ENCODE results near the gene SLC38A4.
"Not testable (repeated sequence)": the region's sequence is repeated elsewhere in the genome, so short reads cannot be mapped to it uniquely, and the experiment has no call there.

Gene SLC38A4, protein sequence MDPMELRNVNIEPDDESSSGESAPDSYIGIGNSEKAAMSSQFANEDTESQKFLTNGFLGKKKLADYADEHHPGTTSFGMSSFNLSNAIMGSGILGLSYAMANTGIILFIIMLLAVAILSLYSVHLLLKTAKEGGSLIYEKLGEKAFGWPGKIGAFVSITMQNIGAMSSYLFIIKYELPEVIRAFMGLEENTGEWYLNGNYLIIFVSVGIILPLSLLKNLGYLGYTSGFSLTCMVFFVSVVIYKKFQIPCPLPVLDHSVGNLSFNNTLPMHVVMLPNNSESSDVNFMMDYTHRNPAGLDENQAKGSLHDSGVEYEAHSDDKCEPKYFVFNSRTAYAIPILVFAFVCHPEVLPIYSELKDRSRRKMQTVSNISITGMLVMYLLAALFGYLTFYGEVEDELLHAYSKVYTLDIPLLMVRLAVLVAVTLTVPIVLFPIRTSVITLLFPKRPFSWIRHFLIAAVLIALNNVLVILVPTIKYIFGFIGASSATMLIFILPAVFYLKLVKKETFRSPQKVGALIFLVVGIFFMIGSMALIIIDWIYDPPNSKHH

DNA sequence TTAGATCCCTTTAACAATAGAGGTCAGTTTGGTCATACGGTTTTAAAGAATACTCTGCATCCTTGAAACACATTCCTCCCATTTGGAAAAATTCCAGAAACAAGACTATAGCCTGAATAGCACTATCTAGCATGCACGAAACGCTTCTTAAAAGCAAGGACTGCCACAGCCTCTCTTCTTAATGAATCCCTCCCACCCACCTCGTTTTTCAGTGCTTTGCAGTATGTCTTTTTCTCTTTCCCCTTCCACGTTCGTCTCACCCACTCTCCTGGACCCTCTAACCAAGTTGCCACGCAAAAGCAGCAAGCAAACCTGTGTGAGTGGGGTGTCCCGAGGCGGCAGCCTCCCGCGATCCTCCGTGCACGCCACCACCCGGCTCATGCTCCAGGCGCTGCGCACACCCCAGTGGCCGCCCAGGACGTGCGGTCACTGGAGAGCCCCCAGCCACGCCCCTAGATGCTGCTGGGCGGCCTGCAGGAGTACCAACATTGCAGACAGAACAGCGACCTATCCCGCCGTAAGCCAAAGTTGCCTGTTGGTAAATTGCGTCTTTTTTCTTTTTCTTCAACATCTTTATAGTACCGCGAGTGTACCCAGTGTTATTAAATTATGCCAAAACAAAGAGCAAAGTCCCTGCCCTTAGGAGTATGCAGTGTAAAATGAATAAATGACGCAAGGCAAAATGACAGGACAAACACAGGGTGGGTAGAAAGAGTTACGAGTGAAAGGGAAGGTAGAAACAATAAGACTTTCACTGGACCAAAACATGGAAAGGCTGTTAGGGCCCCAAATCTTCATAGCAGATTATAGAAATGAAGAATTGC lies at the start of gene SLC38A4:
SLC38A4 (minus strand) TSS at position 407 of the 824 bp plus-strand sequence. CDS start 32,926 bp downstream, outside the sequence.
- DNase-seq: no peak

DNA sequence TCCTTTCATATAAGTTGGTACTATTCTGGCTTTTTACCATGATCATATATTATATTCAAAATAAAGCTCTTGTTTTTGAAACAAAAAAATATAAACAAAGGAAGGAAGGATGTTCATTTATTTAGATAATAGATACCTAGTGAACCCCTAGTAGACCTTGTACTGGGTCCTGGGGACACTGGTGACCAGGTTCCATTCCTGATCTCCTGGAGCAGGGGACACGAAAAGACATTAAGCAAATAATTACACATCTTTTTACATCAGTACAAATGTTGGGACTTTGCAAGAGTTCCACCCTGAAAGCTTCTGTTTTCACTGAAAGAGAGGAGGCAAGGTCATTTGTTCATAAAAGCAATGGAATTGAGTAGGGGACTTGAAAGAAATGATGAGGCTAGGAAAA lies 49.3 kb upstream of the SLC38A4 start:
- DNase-seq: no peak

DNA sequence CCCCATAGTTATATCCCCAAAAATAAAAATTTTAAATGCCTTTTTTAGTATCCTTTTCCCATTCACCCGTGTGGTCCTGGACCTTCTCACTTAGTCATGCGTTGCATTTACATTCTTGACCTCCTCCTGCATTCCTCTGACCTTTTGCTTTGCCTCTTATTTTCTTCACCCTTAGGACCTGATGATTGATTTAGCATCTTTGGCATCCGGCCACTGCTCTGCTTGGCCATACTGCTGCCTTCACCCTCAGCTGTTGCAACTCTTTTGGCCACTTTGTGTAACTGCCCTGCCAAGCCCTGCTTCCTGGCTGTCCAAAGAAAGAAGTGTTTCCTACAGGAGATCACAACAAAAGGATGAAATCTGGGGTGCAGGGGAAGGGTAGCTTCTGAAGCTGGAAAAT lies 48.8 kb upstream of the SLC38A4 start:
- DNase-seq: no peak

DNA sequence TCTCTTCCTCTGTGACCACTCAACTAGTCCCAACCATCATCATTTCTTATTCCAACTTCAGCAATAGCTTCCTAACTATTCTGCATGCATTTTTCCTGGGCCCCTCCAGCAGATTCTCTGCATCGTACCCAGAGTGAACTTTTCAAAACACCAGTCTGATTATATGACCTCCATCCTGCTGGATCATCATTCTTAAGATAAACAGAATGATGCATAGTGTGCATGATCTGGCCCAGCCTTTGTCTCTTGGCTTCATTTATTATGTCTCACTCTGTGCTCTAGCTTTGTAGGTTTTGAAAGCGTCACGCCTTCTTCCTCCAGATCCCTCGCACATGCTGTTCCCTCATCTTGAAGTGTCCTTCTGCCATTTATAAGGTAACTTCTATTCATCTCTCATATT lies 46.3 kb upstream of the SLC38A4 start:
- no peak for DNase-seq

DNA sequence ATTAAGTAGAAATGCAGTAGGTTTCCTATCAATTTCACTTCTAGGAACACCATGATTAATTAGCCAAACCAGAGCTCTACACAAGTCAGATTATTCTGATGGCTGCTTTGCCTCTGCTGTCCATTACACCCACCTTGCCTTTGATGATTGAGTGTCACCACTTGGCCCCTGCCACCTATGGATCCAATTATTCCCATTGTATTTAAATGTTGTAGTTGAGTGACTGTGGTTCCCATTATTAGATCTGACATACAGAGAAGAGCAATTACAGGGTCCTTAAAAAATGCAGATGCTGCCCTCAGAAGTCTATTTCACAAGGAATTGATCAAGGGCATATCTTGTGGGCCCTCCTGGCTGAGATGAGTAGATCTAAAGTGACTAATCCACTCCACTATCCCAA lies 39.5 kb upstream of the SLC38A4 start:
- DNase-seq: no peak

DNA sequence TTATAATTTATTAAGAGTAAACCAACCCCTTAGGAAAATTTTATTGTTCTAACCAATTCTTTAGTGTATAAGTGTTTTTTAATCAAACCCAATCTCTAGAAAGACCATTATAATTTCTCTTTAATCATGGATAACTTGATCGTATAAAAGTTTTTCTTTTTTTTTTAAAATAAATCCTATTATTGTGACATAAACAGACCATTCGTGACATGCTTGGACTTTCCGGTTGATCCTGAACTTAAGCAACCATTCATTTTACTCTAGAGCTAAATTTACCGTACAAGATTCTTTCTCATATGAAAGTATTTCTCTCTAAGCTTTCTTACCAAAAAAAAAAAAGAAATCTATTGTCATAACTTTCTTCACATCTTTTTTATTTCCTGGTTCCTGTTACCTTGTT lies 32.6 kb upstream of the SLC38A4 start:
- no peak for DNase-seq

DNA sequence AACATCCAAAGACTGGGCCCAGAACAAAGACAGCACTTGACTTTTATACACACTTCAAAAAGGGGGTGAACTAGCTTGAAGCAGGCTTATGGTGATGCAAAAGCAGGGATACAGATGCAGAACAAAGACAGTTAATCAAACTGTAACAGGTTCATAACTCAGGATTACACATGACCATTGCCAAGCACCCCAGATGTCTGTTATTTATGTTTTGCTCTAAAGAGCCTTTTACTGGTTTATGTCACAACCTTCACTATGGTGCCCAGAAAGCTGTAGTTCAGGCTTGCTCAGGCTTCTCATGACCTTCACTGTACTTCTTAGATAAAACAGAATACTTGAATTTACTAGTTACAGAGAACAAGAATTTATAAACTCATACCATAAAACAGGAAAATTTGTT lies 31.7 kb upstream of the SLC38A4 start:
- DNase-seq: no peak

DNA sequence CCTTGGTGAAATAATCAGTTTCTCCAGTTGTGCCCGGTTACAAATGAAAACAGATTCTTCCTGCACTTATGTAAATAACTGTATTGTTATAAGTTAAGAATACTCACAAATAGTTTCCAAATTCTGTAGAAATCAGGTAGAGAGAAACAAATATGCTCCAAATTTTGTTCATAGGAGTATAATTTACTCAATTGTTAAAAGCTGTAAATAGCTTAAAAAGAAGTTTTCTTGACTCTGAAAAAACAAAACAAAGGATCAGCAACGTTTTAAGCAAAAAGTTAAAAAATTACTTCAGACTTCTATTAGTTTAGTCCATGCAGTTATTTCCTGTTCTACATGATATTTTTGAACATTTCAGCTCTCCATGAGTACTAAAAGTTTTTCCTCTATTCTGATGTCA lies 30.0 kb upstream of the SLC38A4 start:
- no peak for DNase-seq

DNA sequence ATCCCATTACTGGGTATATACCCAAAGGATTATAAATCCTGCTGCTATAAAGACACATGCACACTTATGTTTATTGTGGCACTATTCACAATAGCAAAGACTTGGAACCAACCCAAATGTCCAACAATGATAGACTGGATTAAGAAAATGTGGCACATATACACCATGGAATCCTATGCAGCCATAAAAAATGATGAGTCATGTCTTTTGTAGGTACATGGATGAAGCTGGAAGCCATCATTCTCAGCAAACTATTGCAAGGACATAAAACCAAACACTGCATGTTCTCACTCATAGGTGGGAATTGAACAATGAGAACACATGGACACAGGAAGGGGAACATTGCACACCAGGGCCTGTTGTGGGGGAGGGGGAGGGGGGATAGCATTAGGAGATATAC lies 28.4 kb upstream of the SLC38A4 start:
- not testable (repeated sequence) for DNase-seq

DNA sequence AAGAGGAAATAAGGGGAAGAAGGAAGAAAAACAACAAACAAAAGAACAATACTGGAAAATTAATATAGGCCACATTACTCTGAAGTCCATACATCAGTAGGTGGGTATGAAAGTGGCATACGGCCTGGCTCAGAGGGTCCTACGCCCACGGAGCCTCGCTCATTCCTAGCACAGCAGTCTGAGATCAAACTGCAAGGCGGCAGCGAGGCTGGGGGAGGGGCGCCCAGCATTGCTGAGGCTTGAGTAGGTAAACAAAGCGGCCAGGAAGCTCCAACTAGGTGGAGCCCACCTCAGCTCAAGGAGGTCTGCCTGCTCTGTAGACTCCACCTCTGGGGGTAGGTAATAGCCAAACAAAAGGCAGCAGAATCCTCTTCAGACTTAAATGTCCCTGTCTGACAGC lies 23.0 kb upstream of the SLC38A4 start:
- DNase-seq: not testable (repeated sequence)

DNA sequence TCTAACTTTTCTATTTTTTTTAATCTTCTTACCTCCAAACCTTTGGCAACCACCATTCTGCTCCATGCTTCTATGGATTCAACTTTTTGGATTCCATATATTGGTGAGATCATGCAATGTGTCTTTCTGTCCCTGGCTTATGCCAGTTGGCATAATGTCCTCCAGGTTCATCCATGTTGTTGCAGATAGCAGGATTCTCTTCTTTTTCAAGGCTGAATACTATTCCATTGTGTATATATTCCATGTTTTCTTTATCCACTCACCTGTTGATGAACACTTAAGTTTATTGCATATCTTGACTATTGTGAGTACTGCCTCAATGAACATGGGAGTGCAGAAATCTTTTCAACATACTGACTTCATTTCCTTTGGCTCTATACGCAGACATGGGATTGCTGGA lies 21.2 kb upstream of the SLC38A4 start:
- no peak for DNase-seq

DNA sequence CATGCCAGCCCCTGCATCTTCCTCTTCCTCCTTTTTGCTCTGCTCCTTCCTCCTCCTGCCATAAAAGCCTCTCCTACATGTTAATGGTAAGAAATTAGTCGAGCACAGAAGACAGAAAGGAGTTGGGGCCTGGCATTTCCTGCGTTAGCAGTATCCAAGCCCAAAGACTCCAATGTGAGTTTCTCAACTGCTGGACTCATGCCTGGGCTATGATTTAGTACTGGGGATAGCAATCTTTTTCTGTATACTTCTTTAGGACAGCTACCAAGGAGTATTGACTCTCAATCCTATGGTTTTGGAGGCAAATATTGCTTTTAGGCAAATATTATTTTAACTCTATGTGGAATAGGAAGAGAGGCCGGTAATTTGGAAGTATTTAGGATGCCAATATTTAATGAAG lies 18.0 kb upstream of the SLC38A4 start:
- DNase-seq: no peak

DNA sequence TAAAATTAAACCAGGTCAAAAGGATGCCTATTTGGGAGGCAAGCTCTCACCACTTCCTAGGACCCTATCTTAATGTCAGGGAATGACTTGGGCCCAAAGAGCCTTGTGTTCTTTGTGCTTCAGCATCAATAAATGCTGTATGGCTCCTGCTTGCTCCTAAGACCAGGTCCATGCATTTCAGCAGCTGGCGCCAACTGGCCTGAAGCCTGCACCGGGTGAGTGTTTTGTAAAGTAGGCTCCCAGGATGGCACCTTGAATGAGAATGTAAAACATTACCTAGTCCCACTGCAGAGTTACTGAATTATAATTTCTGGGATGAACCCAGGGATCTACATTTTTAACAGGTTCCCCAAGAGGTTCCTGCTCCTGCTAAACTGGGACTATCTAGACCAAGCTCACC lies 16.1 kb upstream of the SLC38A4 start:
- no peak for DNase-seq

DNA sequence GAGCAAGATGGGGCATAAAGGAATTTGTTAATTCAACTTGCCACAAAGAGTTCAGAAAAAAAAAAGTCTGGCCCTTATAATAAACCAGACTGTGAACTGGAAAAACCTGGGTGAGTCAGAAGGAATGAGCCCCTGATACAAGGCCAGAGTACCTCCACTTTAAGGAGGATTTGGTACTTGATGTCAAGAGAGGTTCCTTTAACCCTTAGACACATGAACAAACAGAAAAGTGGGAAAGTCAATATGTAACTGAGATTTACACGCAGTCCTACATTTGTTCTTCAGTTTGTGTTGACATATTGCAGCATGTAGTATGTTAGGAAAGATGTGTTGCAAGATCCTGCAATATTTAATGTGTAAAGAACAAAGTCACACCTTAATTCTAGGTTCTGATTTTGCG lies 14.2 kb upstream of the SLC38A4 start:
- no peak for DNase-seq

DNA sequence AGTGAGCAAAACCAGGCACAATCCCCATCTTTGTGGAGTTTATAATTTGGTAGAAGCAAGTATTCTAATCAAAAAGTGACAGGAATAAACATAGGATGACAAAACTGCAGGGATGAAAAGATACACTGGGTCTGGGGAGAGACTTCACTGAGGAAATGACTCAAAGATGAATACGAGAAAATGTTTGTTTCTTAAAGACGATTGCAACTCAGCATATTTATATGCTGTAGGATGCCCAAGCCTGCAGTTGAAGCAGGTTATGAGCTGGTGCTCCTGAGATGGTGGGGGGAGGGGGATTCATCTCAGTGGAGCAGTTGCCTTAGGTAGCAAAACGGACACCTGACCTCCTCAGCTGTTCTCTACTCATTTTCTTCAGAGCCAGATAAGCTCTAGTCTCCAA lies 13.4 kb upstream of the SLC38A4 start:
- no peak for DNase-seq

DNA sequence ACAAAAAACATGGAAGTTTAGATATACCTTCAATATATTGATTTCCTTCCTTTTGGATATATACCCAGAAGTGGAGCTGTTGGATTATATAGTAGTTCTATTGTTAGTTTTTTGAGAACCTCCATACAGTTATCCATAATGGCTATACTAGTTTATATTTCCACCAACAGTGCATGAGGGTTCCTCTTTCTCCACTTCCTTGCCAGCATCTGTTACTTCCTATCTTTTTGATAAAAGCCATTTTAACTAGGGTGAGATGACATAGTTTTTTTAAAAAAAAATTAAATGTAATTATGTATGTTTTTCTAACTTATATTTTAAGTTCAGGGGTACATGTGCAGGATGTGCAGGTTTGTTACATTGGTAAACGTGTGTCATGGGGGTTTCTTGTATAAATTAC lies 10.0 kb upstream of the SLC38A4 start:
- DNase-seq: no peak

DNA sequence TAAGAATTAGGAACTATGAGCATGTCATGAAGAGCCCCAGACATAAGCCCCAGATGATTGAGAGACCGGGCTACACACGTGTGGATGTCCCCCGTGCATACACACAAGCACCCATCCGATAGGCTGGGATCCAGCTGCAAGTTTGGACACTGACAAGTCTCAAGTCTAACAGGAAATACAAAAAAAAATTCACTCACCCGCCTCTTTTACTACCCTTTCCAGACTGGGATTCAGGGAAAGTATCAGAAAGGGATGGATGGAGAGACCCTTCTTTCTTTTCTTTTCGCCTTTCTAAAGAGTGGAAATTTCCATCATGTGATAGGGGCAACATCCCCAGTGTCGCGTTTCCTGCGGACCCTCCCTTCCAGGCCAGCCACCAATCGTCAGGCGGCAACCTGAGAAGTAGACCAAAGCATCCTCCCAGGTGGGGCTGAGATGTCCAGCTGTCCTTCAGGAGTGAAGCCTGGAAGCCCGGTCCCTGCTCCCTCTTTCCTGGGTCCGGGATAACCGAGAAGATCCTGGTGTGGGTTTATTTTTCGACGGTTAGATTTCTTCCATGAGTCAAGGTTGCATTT lies 6.4 kb upstream of the SLC38A4 start:
- DNase-seq: no peak

DNA sequence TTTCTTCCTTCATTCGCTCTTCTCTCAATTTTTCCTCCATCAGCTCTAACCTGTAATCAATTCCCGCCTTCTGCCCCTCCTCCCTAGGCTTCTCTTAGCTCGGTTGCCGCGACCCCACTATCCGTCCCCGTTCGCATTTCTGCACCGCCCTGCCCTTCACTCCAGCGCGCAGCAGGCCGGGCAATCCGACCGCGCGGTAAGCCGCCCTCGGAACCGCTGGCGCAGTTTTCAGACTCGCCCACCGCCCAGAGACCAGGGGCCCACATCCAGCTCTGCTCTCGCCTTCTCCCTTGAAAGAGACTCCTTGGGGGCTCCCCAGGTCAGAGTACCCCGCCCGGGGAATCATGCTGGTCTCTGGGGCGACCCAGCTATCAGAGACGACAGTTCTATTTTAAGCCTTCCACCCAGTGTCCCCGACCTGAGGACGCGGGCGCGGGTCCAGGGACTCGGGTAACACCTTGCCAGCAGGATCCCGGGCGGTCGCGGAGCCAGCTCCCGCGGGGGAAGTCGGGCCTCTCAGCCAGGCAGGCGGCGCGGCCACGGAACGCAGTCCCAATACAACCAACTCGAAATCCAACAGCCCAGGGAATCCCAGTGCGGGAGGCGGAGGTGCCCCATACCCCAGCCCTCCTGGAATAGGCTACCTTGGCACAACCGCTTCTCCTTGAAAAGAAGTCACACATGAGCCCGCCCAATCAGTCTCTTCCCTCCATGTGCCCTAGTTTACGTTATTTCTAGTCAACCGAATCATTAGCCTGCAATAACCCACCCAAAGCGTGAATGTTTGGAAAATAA lies 5.7 kb upstream of the SLC38A4 start:
- DNase-seq: no peak

DNA sequence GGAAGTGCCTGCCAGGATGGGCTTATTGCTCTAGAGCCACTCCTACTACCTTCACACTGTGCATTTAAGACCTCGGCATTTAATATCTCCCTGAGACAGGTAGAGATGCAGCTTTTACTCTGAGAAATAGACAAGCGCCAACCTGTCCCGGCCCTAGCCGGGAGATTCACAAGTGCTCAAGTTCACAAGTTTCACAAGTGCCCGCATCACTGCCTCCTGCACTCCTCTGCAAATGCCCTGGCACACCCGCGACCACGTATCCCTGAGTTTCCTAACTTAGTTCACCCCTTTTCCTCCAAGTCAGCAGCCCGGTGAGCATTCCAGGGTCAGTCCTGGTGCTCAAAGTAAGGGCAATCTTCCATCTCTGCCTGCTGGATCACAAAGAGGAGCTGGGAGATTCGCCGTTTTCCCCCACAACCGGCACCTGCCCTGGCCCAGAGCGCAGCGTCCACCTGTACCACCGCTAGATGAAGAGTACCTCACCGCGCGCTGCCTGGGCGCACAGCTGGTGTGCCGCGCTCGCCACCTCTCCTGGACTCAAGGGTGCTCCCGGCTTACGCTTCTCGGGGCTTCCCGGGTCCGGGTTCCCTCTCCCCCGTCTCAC lies 5.0 kb upstream of the SLC38A4 start:
- no peak for DNase-seq

DNA sequence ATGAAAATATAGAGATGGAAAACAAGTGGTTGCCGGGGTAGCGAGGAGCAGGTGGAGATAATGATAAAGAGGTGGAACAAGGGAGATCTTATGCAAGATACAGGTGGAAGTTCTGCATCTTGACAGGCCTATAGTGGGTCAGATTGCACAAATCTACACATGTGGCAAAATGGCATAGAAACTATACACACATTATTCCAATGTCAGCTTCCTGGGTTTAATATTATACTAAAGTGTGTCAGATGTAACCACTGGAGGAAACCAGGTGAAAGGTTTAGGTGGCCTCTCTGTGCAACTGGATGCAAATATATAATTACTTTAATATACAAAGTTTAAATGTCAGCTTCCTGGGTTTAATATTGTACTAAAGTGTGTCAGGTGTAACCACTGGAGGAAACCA lies 1.1 kb downstream of the SLC38A4 start:
- DNase-seq: no peak

DNA sequence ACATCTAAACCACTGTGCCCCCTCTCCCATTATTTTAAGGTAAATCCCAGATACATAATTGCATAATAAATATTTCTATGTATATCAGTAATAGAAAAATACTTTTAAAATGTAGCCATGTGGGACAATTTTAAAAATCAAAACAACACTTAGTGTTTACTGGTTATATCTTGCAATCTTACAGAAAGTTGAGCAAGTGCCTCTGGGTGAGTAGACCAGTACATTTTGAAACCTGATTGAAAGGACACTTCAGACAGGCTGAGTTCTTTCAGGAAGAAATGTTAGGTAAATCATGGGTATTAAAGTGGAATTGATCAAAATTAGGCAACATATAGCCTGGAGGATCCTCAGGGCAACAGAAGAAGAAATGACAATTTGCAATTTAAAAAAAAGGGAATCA lies 7.2 kb downstream of the SLC38A4 start:
- DNase-seq: no peak

All from anterior cingulate cortex (tissue), 58 donors.